GM21526 (cell line): Measurements from ENCODE around the gene CIAPIN1.
"Not testable (repeated sequence)": the region's sequence is repeated elsewhere in the genome, so short reads cannot be mapped to it uniquely, and the experiment has no call there.

Experiments used
- ATAC-seq: cut with Tn5 transposase; IDR thresholded peaks from one replicate; pipeline ENCODE4 v1.9.1; 2021; ENCODE audit warnings: moderate library complexity; ENCODE audit not compliant: unreplicated experiment, low FRiP score

CIAPIN1 gene

DNA sequence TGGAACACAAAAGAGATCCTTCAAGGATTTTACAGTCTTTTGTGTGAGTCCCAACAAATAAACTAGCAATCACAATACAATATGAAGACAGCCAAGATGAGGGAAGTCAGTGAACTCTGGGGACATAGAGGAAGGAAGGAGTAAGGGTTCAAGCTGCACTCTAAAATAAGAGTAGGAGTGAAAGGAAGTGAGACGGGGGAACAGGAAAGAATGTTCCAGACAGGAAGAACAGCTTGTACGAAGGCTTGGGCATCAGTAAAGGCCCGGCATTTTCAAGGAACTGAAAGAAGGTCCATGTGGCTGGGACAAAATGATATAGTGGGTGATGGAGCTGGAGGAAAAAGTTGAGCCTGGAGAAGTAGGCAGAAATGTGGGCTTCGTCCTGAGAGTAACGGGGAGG, 38.1 kb downstream of the CIAPIN1 start:
- no peak for ATAC-seq

DNA sequence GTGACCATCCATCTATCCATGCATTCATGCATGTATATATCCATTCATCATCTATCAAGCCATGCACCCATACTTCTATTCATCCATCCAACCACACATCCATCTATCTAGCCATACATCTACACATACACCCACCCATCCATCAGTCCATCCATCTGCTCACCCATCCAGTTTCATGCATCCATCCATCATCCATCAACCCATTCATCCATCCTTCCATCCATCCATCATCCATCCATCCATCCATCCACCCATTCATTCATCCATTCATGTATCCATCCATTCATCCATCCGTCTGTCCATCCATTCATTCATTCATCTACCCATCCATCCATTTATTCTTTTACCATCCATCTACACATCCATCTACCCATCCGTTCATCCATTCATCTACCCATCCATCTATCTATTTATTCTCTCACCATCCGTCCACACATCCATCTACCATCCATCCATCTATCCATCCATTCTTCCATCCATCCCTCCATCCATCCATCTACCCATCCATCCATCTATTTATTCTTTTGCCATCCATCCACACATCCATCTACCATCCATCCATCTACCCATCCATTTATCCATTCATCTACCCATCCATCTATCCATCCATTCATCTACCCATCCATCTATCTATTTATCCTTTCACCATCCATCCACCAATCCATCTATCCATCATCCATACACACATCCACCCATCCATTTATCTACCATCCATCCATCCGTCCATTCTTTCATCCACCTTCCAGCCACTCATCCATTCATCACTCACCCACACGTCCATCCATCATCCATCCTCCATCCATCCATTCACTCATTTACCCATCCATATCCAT, 39.4 kb downstream of the CIAPIN1 start:
- no peak for ATAC-seq

DNA sequence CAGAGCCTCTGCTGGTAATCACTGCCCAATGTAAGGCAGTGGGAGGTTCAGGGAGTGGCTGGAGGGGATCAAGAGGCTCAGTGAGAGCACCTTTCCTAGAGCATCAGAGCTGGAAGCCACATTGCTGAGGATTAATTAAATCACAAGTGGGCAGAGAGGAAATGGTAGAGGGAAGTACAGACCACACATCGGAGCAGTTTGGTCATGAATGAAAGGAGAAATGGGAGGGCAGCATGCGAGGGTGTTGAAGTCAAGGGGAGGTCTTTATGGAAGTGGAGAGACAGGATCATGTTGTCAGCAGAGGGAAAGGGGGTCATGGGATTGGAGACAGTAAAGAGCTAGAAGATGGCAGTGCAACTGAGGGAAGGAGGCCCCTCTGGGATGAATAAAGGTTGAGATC, 40.3 kb downstream of the CIAPIN1 start:
- no peak for ATAC-seq

DNA sequence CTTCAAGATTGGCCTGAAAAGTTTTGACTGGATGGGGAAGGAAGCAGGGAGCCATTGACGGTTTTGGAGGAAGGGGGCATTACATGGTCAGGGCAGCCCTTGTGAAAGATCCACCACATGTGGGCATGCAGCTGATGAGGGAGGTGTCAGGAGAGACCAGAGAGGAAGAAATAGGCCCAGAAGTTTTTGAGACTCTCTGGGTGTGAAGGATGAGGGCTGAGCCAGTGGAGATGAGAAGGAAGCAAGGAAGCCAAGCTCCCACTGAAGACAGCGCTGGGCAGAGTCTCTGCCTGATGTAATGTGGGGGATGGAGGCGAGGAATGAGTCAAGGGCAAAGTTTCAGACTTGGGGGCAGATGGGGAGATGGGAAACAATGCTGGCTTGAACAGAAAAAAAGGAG, 42.1 kb downstream of the CIAPIN1 start:
- no peak for ATAC-seq

DNA sequence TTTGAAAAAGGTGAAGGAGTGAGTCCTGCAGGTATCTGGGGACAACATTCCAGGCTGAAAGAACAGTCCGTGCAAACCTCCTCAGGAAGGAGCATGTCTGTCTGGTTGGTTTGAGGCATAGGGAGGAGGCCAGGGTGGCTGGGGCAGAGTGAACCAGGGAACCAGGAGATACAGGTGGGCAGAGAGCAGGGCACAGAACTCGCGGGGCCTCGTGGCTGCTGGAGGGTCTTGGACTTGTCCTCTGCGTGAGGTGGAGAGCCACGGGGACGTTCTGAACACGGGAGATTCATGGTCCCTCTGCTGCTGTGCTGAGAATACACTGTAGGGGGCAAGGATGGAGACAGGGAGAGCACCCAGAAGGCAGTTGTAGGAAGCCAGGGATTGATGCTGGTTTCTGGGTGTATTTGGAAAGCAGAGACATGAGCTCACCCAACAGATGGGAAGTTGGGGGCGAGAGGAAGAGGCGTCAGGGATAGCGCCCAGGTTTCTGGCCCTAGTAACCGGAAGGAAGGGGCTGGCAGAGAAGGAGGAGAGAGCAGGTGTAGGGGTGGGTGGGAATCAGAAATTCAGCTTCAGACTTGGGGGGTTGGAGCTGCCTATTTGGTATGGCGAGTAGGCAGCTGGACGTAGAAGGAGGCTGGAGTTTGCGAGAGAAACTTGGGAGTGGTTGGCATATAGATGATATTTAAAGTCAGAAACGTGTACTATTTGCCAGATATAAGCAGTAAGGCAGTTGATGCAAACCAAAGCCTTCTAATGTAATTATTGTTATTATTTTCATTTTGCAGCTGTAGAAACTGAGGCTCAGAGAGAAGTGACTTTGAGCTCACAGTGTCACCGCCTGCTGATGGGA, 43.0 kb downstream of the CIAPIN1 start, which contains the start of gene CCL17:
CCL17 (plus strand) TSS at position 803 of the 853 bp plus-strand sequence. CDS start 9,166 bp downstream, outside the sequence.
- ATAC-seq: no peak

DNA sequence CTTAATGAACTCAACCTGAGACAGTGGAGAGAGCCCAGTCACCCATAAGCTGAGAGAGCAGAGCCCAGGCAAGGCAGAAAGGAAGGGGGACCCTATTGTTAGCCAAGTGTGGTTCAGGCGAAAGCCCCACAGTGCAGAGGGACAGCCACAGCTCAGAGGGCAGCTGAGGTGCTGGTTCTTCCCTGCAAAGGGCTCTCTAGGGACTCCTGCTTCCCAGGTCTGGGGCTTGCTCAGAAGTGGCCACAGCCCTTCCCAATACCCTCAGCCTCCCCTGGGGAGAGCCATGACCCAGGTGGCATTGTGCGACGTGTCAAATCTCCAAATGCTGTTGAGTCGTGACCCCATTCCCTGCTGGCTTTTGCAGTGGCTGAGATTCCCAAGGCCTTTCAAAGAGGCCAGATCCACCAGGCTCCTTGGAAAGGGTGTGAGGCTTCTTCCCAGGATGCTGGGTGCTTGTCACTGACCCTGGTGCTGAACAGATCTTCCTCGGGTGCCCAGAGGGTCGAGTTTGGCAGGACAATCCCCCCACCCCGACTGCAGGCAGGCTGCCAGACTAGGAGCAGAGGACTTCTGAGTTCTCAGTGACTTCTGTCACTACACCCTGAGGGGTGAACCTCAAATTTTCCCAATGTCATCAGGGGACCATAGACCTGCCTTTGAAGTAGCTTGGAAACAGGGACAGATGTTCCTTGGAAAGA, 45.1 kb downstream of the CIAPIN1 start:
- no peak for ATAC-seq

DNA sequence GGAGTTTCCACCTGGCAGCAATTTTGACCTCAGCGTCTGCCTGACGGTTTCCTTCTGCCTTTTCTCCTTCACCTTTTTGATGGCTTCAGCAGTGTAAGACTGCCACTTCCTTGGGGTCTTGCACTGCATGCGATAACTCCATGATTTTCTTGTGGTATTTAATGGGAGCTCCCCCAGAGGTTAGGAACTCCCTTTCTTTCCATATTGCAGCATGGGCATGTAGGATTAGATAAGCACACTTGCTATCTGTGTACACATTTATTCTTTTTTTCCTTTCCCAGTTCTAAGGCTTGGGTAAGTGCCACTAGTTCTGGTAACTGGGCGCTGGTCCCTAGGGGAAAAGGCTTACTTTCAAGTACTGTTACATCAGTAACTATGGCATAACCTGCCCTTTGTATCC, 49.7 kb downstream of the CIAPIN1 start:
- ATAC-seq: not testable (repeated sequence)

DNA sequence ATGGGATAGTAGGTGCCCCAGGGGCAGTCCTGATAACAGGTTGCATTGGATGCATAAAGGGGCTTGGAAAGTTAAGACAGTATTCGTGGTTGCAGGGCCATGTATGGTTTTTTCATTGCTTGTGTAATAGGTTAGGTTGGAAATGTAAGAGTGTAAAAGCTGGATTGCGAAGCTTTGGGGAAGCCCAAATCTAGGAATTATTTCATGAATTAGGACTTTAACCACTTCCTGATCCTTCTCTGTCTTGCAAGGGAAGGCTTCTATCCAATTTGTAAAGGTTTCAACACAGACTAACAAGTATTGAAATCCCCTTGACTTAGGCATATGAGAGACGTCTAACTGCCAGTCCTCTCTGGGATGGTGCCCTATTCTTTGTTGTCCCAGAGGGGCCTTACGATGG, 50.4 kb downstream of the CIAPIN1 start:
- ATAC-seq: no peak

DNA sequence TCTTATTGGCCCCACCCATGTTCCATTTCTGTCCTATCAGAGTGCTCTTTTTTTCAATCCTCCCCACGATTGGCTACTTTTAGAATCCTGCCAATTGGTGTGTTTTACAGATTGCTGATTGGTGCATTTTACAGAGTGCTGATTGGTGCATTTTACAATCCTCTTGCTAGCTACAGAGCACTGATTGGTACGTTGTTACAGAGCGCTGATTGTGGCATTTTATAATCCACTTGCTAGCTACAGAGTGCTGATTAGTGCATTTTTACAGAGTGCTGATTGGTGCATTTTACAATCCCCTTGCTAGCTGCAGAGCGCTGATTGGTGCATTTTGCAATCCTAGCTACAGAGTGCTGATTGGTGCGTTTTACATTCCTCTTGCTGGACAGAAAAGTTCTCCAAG, 52.2 kb downstream of the CIAPIN1 start:
- ATAC-seq: no peak

DNA sequence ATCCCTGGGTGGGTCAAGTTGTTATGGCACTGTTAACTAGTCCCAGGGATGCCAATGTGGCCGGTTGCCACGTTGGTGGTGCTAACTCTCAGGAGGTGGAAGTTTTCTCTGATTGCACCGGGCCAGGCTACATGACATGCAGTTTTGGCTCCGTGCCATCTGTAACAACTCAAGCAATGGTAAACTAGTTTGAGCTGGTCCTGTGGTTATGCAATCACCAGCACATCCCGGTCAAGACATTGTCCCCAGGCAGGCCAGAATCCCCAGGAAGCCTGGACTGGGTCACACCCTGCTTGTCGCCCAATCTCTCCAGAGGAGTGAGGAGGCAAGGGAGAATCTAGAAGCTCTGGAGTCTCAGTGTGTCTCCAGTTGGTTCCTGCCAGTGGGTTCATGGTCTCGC, 52.7 kb downstream of the CIAPIN1 start:
- ATAC-seq: no peak

DNA sequence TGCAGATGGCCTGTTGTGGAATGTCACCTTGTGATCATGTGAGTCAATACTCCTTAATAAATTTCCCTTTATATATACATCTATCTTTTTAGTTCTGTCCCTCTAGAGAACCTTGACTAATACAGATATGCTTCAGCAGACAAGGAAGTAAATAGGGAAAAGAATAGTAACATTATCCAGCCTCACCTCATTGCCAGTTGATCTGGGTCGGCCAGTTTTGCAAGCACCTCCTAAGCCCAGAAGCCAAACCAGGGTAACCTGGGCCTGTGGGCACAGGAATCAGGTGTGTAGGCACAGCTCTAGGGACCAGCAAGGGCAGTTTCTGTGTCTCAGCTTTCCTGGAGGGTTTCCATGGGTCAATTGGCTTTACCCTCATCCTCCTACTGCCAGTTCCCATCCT, 54.5 kb downstream of the CIAPIN1 start:
- ATAC-seq: no peak

DNA sequence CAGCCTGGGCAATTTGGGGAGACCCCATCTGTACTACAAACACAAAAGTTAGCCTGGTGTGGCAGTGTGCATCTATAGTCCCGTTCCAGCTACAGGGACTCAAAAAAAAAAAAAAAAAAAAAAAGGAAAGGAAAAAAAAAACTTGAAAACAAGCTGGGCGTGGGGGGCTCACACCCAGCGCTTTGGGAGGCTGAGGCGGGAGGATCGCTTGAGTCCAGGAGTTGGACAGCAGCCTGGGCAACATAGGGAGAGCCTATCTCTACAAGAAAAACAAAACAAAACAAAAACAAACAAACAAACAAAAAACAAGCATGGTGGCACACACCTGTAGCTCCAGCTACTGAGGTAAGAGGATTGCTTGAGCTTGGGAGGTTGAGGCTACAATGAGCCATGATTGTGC, 55.5 kb downstream of the CIAPIN1 start:
- ATAC-seq: no peak

DNA sequence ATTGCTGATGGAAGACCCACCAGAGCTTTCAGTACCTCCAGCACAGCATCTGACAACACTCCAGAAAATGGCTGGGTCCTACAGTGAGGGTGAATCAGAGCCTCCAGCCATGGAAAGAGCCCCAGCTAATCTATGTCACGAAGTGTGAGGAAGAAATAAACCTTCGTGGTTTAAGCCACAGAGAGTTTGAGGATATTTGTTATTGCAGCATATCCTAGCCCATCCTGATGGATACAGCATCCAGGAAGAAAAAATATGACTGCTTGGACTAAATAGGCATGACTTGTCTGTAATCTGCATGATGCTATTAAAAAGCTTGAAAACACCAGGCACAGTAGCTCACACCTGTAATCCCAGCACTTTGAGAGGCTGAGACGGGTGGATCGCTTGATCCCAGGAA, 55.9 kb downstream of the CIAPIN1 start:
- ATAC-seq: no peak

DNA sequence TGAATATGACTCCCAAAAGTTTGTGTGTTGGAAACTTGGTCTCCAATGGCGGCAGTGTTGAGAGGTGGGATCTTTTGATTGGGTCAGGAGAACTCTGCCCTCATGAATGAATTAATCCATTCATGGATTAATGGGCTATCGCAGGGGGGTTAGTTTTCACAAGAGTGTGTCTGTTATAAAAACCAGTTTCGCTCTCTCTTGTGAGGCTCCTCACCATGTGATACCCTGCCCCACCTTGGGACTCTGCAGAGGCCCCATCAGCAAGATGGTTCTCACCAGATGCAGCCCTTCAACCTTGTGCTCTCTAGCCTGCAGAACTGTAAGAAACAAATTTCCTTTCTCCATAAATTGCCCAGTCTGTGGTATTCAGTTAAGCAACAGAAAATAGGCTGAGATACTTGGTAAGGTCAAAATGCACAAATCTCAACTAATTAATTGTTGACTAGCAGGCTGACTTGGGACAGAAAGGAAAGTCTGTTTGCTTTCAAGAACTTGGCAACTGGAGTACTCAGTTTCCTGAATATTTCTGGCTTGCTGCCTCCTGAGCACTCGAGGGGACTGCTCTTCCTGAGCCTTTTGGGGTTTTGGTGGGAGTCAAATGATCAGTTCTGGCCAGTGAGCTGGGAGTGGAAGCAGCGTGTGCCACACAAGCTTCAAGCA, 56.4 kb downstream of the CIAPIN1 start:
- ATAC-seq: no peak

DNA sequence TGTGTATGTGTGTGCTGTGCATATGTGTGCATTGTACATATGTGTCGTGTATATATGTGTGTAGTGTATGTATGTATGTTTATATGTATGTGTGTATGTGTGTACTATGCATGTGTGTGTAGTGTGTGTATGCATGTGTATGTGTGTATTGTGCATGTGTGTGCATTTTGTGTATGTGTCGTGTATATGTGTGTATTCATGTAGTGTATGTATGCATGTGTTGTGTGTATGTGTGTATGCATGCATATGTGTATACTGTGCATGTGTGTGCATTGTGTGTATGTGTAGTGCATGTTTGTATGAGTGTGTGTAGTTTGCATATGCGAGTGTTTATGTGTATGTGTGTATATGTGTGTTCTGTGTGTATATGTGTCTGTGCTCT, 58.1 kb downstream of the CIAPIN1 start:
- ATAC-seq: no peak

DNA sequence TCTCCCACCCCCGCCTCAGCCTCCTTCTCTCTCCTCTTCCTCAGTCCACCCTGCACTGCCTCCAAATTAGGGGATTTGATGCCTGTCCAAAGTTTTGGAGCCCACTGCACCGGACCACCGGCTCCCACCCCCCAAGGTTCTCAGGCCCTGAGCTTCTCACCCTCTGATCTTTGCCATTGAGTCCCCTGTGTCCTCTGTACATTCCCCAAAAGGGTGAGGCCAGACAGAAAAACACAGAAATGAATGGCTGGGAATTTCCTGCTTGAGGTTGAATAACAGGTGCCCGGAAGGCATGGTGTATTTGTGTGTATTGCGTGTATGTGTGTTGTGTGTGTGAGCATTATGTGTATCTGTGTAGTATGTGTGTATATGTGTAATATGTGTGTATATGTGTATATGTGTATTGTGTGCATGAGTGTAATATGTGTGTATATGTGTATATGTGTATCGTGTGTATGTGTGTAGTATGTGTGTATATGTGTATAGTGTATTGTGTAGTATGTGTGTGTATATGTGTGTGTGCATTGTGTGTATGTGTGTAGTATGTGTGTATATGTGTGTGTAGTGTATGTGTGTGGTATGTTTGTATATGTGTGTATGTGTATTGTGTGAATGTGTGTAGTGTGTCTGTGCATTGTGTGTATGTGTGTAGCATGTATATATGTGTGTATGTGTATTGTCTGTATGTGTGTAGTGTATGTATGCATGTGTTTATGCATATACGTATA, 58.7 kb downstream of the CIAPIN1 start:
- ATAC-seq: no peak

DNA sequence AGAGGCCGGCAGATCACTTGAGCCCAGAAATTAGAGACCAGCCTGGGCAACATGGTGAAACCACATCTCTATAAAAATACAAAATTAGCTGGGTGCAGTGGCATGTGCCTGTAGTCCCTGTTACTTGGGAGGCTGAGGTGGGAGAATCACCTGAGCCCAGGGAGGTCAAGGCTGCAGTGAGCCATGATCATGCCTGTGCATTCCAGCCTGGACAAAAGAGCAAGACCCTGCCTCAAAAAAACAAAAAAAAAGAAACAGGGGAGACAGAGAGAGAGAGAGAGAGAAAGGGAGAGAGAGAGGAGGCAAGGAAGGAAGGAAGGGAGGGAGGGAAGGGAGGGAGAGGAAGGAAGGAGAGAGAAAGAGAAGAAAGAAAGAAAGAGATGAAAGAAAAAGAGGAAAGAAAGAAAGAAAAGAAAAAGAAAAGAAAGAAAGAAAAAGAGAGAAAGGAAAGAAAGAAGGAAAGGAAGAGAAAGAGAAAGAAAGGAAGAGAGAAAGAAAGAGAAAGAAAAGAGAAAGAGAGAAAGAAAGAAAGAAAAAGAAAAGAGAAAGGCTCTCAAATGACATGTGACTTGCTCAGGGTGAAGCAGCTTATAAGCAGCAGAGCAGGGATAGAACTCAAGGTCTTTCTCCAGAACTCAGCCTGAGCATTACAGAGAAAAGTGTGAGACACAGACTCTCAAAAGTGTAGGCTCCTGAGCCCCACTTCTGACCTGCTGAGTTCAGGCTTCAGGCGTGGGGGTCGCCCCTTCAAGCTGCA, 59.4 kb downstream of the CIAPIN1 start:
- ATAC-seq: no peak

DNA sequence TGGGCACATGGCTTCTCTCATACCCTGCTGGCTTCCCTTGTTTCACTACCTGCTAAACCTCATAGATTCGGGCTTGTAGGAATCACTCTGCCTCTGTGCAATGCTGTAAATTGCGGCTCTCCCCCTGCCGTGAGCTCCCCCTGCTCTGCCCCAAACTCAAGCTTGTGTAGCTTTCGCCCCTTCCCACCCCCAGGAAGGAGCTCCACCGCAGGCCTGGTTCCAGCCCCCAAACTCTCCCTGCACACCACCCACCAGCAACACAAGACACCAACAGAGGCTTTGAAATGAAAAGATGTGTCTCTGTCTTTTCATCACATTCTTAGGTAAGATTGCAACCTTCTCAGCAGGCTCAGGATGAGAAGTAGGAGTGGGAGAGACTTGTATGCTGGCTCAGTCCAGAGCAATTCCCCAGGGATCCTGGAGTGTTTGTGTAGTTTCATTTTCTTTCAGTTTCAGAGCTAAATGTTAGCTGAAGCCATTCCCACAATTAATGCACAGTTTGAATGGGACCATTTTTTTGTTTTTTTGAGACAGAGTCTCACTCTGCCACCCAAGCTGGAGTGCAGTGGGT, 60.7 kb downstream of the CIAPIN1 start:
- no peak for ATAC-seq

DNA sequence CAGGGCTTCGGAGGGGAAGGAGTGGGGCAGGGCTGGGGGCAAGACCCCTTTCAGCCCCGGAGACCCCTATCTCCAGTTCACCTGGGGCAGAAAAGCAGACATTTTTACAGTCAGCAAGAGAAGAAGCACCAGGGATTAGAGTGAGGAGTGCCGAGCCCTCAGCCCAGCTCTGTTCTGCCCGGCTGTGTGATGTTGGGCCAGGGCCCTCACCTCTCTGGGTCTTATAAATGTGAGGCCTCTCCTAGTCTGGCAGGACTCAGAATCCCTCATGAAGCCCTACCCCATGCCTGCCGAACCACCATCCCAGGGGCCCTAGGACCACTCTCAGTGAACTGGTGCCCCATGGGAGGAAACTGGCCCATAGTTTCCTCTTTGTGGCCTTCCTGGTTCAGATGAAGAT, 62.1 kb downstream of the CIAPIN1 start:
- ATAC-seq: no peak
